GM06990 (cell line): ENCODE measurements around the gene NFATC2IP.
"Not testable (repeated sequence)": the region's sequence is repeated elsewhere in the genome, so short reads cannot be mapped to it uniquely, and the experiment has no call there.

Source experiments
- DNase-seq: peaks from one replicate; pipeline ENCODE4 v3.0.0-alpha.2; 2011; ENCODE audit not compliant: insufficient read length; ENCODE audit errors: extremely low read depth
- H3K27me3 ChIP-seq: replicated peaks from 2 replicates; pipeline ENCODE4 v1.6.0; 2011; ENCODE audit warnings: low read length; ENCODE audit not compliant: control insufficient read depth, insufficient read depth
- H3K36me3 ChIP-seq: 2 replicates; pipeline ENCODE4 v1.5.1; 2011; ENCODE audit warnings: low read length; ENCODE audit not compliant: control insufficient read depth, insufficient read depth
- H3K4me3 ChIP-seq: replicated peaks from 2 replicates; pipeline ENCODE4 v1.5.1; 2011; ENCODE audit warnings: low read depth, mild to moderate bottlenecking, control low read depth, low read length
- TF ChIP-seq, protein P1 (sequence below): IDR thresholded peaks from 2 replicates; pipeline ENCODE4 v1.5.1; 2011; ENCODE audit warnings: low read length, control low read depth, mild to moderate bottlenecking, inconsistent platforms; ENCODE audit not compliant: insufficient read depth, poor library complexity, severe bottlenecking

Gene NFATC2IP

DNA sequence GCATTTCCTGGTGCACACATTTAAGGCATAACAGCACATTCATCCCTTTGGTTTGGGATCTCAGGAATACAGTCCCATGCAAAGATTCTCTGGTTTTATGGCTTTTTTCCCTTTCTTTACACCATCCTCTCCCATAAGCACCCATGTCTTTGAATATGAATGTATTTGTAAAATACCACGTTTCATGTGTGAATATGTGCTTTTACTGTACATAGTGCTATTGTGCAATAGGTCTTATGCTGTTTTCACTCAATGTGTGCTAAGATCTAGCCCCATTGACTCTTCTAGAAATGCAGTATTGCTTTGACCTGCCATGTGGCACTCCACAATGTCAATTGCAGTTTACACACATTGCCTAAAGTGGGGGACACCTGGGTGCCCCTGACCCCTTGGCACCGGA, 13.8 kb downstream of the NFATC2IP start:
- H3K27me3 ChIP-seq = no peaks in the 10 kb centered on the region
- H3K4me3 ChIP-seq = no peak overlapping the region
- H3K36me3 ChIP-seq = peaks cover 12% of the 10 kb centered on the region
- TF ChIP-seq, protein P1, sequence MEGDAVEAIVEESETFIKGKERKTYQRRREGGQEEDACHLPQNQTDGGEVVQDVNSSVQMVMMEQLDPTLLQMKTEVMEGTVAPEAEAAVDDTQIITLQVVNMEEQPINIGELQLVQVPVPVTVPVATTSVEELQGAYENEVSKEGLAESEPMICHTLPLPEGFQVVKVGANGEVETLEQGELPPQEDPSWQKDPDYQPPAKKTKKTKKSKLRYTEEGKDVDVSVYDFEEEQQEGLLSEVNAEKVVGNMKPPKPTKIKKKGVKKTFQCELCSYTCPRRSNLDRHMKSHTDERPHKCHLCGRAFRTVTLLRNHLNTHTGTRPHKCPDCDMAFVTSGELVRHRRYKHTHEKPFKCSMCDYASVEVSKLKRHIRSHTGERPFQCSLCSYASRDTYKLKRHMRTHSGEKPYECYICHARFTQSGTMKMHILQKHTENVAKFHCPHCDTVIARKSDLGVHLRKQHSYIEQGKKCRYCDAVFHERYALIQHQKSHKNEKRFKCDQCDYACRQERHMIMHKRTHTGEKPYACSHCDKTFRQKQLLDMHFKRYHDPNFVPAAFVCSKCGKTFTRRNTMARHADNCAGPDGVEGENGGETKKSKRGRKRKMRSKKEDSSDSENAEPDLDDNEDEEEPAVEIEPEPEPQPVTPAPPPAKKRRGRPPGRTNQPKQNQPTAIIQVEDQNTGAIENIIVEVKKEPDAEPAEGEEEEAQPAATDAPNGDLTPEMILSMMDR = no peak
- no peak for DNase-seq

DNA sequence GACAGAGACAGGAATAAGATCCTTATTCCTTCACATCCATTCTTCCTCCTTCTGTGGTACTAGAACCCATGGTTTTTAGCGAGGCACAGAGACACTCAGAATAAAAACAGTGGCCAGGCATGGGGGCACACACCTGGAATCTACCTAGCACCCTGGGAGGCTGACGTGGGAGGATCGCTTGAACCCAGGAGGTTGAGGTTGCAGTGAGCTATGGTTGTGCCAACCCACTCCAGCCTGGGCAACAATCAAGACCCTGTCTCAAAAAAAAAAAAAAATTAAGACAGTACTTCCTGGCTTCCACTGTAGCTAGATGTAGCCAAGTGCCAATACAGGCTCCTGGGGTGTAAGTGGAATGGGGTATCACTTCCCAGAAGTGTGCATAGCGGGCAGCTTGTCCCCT, 16.4 kb downstream of the NFATC2IP start:
- Histone ChIP-seq H3K27me3 (no peaks in the 10 kb centered on the region), H3K4me3 (no peak overlapping the region), H3K36me3 (peaks cover 7% of the 10 kb centered on the region)
- no peak for DNase-seq
- TF ChIP-seq, protein P1 = no peak

DNA sequence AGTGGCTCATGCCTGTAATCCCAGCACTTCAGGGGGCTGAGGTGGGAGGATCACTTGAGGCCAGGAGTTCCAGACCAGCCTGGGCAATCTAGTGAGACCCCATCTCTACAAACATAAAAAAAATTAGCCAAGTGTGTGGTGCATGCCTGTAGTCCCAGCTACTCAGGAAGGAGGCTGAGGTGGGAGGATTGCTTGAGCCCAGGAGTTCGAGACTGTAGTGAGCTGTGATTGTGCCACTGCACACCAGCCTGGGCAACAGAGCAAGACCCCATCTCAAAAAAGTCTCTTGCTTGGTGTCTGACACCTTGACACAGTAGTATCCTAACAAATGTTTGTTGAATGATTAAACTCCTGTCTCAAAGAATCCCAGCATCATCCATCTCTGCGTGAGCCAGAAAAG, 19.0 kb downstream of the NFATC2IP start:
- H3K27me3 ChIP-seq, DNase-seq, H3K4me3 ChIP-seq, H3K36me3 ChIP-seq: not testable (repeated sequence)

DNA sequence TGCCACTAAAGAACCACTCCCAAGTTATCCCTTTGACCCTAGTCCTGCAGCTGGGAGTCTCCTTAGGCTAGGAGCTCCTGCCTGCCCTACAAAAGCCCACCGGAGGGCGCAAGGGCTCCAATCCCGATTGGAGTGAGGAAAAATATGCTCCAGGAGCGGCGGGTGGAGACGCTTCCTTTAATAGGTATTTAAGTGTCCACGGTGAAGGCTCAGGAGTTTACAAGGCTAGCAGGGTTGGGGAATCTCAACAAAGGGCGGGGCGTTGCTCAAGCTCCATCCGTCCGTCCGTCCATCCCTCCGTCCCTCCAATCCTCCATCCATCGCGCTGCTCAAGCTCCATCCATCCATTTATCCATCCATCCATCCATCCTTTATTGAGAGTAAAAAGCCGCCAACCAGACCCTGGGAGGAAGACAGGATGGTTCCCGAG, 23.3 kb downstream of the NFATC2IP start:
- H3K4me3 ChIP-seq = peak overlapping the region; percentile 73
- H3K27me3 ChIP-seq = no peaks in the 10 kb centered on the region
- H3K36me3 ChIP-seq = peaks cover 4% of the 10 kb centered on the region
- TF ChIP-seq, protein P1 = peak; percentile 59
- DNase-seq = no peak

DNA sequence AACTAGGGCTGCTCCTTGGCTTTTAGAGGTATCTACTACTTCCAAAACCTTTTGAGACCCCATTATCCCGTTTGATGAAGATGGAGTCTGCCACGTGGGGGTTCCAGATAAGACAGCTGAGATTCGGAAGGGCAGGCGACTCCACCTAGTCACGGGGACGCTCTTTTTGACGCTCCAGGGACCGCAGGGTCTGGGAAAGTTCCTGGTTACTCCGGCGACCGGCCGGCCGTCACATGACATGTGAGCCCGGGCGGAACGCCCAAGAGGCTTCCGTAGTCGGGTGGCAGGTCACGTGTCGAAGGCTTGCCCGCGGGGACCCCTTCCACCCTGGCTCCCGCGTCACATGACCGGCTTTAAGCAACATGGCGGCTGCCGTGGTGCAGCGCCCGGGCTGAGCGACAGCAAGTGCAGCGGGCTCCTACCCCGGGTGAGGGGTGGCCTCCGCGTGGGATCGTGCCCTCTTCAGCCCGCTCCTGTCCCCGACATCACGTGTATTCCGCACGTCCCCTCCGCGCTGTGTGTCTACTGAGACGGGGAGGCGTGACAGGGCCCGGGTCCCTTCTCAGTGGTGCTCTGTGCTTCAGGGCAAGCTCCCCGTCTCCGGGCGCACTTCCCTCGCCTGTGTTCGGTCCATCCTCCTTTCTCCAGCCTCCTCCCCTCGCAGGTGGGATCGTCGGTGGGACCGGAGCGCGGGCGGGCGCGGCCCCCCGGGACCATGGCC, 23.9 kb downstream of the NFATC2IP start, which contains the start of gene SPNS1:
TSS of gene SPNS1 (plus strand) at position 342 of the 721 bp plus-strand sequence. CDS start at position 716, 374 bp downstream.
- Histone ChIP-seq H3K4me3 (peak within 1 kb of the TSS; percentile 73), H3K36me3 (peaks cover 7% of the 10 kb centered on the region), H3K27me3 (no peaks in the 10 kb centered on the region)
- peak; percentile 94 for DNase-seq
- TF ChIP-seq, protein P1 = no peak

DNA sequence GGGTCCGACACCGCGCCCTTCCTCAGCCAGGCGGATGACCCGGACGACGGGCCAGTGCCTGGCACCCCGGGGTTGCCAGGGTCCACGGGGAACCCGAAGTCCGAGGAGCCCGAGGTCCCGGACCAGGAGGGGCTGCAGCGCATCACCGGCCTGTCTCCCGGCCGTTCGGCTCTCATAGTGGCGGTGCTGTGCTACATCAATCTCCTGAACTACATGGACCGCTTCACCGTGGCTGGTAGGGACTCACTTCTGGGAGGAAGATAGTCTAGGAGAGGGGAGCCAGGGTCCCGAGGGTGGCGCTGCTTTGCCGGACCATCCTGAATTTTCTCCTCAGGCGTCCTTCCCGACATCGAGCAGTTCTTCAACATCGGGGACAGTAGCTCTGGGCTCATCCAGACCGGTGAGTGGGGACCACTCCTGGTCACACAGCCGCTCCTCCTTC, 24.4 kb downstream of the NFATC2IP start:
- TF ChIP-seq, protein P1 = no peak
- DNase-seq = no peak
- H3K4me3 ChIP-seq = peak overlapping the region; percentile 73
- H3K27me3 ChIP-seq = no peaks in the 10 kb centered on the region
- peaks cover 7% of the 10 kb centered on the region for H3K36me3 ChIP-seq
